ENCODE data around the gene SLC35B2.

The SLC35B2 gene

GRCh38 chr6:44256775-44257024, 628 bp downstream of the SLC35B2 start:
- TF ChIP-seq EP300 (IDR thresholded peaks at IDR 0.05; ENCODE audit: borderline replicate concordance) (no peak), CREB1 (IDR thresholded peaks at IDR 0.05; ENCODE audit: low read depth) (no peak), RAD21 (IDR thresholded peaks at IDR 0.05; ENCODE audit: low read depth) (no peak), NFIC (IDR thresholded peaks at IDR 0.05) (no peak), TAF1 (IDR thresholded peaks at IDR 0.05; ENCODE audit: low read depth) (no peak), TEAD4 (IDR thresholded peaks at IDR 0.05) (no peak), EGR1 (IDR thresholded peaks at IDR 0.05) (no peak), YY1 (IDR thresholded peaks at IDR 0.05; ENCODE audit: low read depth) (no peak), TCF12 (IDR thresholded peaks at IDR 0.05; ENCODE audit: low read depth) (no peak), REST (IDR thresholded peaks at IDR 0.05; ENCODE audit: low read depth) (no peak), FOXM1 (IDR thresholded peaks at IDR 0.05; ENCODE audit: borderline replicate concordance, low read depth) (no peak), ZBTB7A (IDR thresholded peaks at IDR 0.05; ENCODE audit: low read depth) (no peak), CEBPB (IDR thresholded peaks at IDR 0.05) (no peak)
- TF ChIP-seq, protein P1, sequence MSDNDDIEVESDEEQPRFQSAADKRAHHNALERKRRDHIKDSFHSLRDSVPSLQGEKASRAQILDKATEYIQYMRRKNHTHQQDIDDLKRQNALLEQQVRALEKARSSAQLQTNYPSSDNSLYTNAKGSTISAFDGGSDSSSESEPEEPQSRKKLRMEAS (IDR thresholded peaks at IDR 0.05), result no peak
- TF ChIP-seq, protein P2, sequence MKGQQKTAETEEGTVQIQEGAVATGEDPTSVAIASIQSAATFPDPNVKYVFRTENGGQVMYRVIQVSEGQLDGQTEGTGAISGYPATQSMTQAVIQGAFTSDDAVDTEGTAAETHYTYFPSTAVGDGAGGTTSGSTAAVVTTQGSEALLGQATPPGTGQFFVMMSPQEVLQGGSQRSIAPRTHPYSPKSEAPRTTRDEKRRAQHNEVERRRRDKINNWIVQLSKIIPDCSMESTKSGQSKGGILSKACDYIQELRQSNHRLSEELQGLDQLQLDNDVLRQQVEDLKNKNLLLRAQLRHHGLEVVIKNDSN (IDR thresholded peaks at IDR 0.05), result no peak

DNA sequence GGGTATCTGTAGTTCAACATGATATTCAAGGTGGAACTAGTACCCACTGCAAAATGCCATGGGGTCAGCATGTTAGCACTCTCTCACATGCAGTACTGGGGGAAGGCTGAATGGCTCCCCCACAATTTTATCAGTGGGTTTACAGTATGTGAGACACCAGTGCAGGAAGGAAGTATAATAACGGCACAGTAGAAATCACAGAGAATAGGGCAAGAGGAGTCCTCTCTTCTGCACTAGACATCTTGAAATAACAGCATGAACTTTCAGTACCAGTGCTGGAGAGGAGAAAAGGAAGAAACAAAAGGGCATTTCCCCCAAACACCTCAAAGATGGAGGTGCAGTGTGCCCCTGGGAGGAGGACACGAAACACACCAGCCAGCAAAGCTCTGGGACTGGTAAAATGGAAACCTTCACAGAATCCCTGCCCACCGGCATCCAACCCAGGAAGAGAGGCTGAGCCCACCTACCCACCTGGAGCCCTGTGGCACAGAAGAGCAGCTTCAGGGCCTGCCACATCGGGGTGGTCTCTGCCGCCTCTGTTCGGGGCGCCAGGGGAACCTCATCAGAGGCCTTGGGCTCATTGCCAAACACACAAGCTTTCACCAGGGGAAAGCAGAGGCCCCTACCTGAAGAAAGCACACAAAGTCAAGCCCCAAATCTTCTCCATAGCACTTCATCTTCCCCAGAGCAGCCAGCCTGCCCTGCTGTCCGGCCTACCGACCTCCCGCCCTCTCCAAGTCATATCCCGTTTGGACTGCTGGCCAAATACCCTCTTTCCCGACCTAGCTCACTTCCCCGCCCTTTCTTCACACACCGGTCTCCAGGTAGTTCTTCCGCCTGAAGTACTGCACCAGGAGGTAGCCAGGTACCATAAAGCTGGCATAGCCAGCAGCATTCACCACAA, 1.2 kb downstream of the SLC35B2 start:
- TF ChIP-seq REST (IDR thresholded peaks at IDR 0.05; ENCODE audit: low read depth) (no peak), NFIC (IDR thresholded peaks at IDR 0.05) (no peak), TEAD4 (IDR thresholded peaks at IDR 0.05) (no peak), RAD21 (IDR thresholded peaks at IDR 0.05; ENCODE audit: low read depth) (no peak), YY1 (IDR thresholded peaks at IDR 0.05; ENCODE audit: low read depth) (no peak), ZBTB7A (IDR thresholded peaks at IDR 0.05; ENCODE audit: low read depth) (no peak), TAF1 (IDR thresholded peaks at IDR 0.05; ENCODE audit: low read depth) (no peak), EP300 (IDR thresholded peaks at IDR 0.05; ENCODE audit: borderline replicate concordance) (no peak), CEBPB (IDR thresholded peaks at IDR 0.05) (no peak), CREB1 (IDR thresholded peaks at IDR 0.05; ENCODE audit: low read depth) (no peak), FOXM1 (IDR thresholded peaks at IDR 0.05; ENCODE audit: borderline replicate concordance, low read depth) (no peak)
- TF ChIP-seq, protein P2 (IDR thresholded peaks at IDR 0.05), result no peak
- TF ChIP-seq, protein P1 (IDR thresholded peaks at IDR 0.05), result no peak

GRCh38 chr6:44255105-44255808, 2.1 kb downstream of the SLC35B2 start:
- TF ChIP-seq TCF12 (IDR thresholded peaks at IDR 0.05; ENCODE audit: low read depth) (no peak), TEAD4 (IDR thresholded peaks at IDR 0.05) (0 out of 2 replicates have a peak, but pooled peaks have one; percentile 2)

- TF ChIP-seq TEAD4 (IDR thresholded peaks at IDR 0.05) (no peak), CREB1 (IDR thresholded peaks at IDR 0.05; ENCODE audit: low read depth) (no peak), EP300 (IDR thresholded peaks at IDR 0.05; ENCODE audit: borderline replicate concordance) (no peak), REST (IDR thresholded peaks at IDR 0.05; ENCODE audit: low read depth) (no peak), FOXM1 (IDR thresholded peaks at IDR 0.05; ENCODE audit: borderline replicate concordance, low read depth) (no peak), CEBPB (IDR thresholded peaks at IDR 0.05) (no peak)
Measured at GRCh38 chr6:44254191-44255104, 2.9 kb downstream of the SLC35B2 start.
